Vagina (tissue), 2 donors: ENCODE data around the gene GRM2. TPM values are rescaled to one million over a fixed set of nuclear protein-coding genes. Genes with fewer than 3 reads are reported as not detected.

Experiments
- DNase-seq, 2 donors: peaks; one replicate each; pipeline ENCODE4 v3.0.0-alpha.2; 2017; ENCODE audit errors: extremely low spot score in 2 of 2
- H3K27ac ChIP-seq: fragments of 200-600 bp; sonication (generic); one replicate; pipeline ENCODE4 v1.5.1; 2019
- H3K27me3 ChIP-seq: fragments of 200-600 bp; sonication (generic); one replicate; pipeline ENCODE4 v1.5.1; 2019
- H3K36me3 ChIP-seq, 2 donors: fragments of 200-600 bp; sonication (generic); one replicate each; pipeline ENCODE4 v1.5.1; 2017 to 2019
- H3K4me1 ChIP-seq: fragments of 200-600 bp; sonication (generic); one replicate; pipeline ENCODE4 v1.5.1; 2019
- H3K4me3 ChIP-seq, 2 donors: fragments of 200-600 bp; sonication (generic); 1 replicate in 1 of 2; 2 replicates in 1 of 2; pipeline ENCODE4 v1.5.1; 2016 to 2019
- H3K9me3 ChIP-seq: fragments of 200-600 bp; sonication (generic); one replicate; pipeline ENCODE4 v1.5.1; 2019
- POLR2A ChIP-seq, 2 donors: fragments of 450-650 bp; IDR thresholded peaks; one replicate each; pipeline ENCODE4 v1.6.1; 2017; ENCODE audit warnings: antibody characterized with exemption in 2 of 2, mild to moderate bottlenecking in 2 of 2, moderate library complexity in 2 of 2
- POLR2AphosphoS5 ChIP-seq, 2 donors: sonication (generic); formaldehyde crosslinking; IDR thresholded peaks; one replicate each; pipeline ENCODE4 v1.9.0; 2017; ENCODE audit warnings: antibody characterized with exemption in 2 of 2, mild to moderate bottlenecking in 2 of 2, low read depth in 1 of 2; ENCODE audit not compliant: insufficient read depth in 1 of 2
- intact Hi-C: fragments of 100-400 bp; cut with DNase I; formaldehyde crosslinking; loops from one replicate; pipeline ENCODE4 v1.15.1; 2023
- total RNA-seq: library from RNA; depleted of rRNA; stranded (reverse); fragments of >200 nt; gene quantifications from one replicate; pipeline ENCODE4 v1.2.3, GENCODE V29; 2016
- TF ChIP-seq, protein P1 (sequence below), 3 experiments: fragments of 450-650 bp in 2 of 3; fragments of 200-600 bp in 1 of 3; sonication (generic) in 1 of 3; IDR thresholded peaks; one replicate each; pipeline ENCODE4 v1.5.1; 2017 to 2019; ENCODE audit warnings: antibody characterized with exemption in 3 of 3, mild to moderate bottlenecking in 2 of 3, moderate library complexity in 2 of 3

Gene GRM2
- total RNA-seq: not detected

DNA sequence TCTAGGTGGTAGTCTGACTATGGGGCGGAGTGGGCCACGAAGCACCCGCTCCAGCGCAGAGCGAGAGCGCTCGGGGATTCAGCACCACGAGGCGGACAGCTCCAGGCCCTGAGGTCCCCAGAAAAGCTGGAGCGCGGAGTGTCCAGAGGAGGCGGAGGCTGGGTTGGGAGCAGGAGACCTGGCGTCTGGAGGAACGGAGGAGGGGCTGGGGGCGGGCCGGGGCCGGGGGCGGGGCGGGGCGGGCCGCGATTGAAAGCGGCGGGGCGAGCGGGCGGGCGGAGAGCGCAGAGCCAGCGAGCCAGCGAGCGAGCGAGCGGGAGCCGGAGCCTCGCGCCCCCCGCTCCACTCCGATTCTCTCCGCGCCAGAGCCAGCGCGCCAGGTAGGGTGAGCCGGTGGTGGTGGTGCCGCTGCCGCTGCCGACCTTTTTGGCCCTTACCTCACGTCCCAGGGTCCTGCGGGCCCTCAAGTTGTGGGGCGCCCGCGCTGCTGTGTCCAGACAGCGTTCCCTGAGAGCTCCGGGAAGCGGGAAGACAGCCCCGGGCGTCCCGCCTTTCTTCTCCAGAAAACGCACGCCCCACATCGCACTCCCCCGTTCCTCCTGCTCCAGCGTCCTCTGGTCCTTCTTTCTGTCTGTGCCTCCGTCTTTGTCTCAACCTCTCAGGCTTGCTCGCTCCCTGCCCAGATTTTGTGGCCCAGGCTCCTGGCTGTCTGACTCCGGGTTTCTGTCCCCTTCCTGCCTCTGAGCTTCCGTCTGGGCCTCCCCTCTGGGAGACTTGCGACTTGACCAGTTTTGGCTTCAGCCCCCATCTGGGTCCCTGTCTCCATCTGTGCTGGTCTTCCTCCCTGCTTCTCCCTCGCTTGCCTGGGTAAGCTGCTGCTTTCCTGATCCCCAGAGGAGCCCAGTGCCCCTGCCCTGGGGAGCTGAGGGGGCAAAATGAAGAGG is at the start of gene GRM2:
Gene GRM2 (plus strand): TSS at position 281 of the 944 bp plus-strand sequence. CDS start 1,916 bp downstream, outside the sequence.
- no peaks in the 10 kb centered on the region for H3K9me3 ChIP-seq
- no peak within 1 kb of the TSS for H3K27ac ChIP-seq
- DNase-seq: no peak
- H3K27me3 ChIP-seq: no peaks in the 10 kb centered on the region
- intact Hi-C loops: no loop called here
- peak within 1 kb of the TSS; percentile 32 to 38 for H3K4me3 ChIP-seq
- H3K36me3 ChIP-seq: peaks cover 0 to 6% of the 10 kb centered on the region in 2 donors
- no peak for TF ChIP-seq POLR2AphosphoS5 (IDR thresholded peaks at IDR 0.05; ENCODE audit: insufficient read depth in 1 of 2, low read depth in 1 of 2)
- no peak for TF ChIP-seq POLR2A (IDR thresholded peaks at IDR 0.05)
- TF ChIP-seq, protein P1, sequence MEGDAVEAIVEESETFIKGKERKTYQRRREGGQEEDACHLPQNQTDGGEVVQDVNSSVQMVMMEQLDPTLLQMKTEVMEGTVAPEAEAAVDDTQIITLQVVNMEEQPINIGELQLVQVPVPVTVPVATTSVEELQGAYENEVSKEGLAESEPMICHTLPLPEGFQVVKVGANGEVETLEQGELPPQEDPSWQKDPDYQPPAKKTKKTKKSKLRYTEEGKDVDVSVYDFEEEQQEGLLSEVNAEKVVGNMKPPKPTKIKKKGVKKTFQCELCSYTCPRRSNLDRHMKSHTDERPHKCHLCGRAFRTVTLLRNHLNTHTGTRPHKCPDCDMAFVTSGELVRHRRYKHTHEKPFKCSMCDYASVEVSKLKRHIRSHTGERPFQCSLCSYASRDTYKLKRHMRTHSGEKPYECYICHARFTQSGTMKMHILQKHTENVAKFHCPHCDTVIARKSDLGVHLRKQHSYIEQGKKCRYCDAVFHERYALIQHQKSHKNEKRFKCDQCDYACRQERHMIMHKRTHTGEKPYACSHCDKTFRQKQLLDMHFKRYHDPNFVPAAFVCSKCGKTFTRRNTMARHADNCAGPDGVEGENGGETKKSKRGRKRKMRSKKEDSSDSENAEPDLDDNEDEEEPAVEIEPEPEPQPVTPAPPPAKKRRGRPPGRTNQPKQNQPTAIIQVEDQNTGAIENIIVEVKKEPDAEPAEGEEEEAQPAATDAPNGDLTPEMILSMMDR (IDR thresholded peaks at IDR 0.05): no peak
- H3K4me1 ChIP-seq: peaks cover 6% of the 10 kb centered on the region

DNA sequence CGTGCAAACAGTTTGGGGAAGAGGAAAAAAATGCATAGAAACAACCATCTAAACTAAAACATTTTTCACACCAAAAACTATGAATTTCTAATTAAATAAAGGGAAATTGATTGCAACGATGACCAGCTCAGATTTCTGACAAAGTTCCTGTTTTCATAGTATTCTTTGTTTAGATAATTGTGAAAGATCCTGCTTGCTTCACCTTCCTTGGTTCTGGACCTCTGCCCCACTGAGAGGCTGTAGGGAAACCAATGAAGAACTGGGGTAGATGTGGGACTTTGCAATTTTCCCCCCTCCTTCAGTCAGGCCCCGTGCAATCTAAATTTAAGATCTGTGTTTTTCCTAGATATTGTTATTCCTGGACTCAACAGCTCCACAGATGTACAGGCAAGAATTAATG is 49.6 kb upstream of the GRM2 start:
- Histone ChIP-seq H3K4me3 (no peak overlapping the region), H3K27me3 (no peaks in the 10 kb centered on the region), H3K4me1 (no peaks in the 10 kb centered on the region), H3K27ac (no peak overlapping the region), H3K9me3 (no peaks in the 10 kb centered on the region), H3K36me3 (peaks cover 0 to 53% of the 10 kb centered on the region in 2 donors)
- no peak for DNase-seq
- TF ChIP-seq POLR2A (IDR thresholded peaks at IDR 0.05) (no peak), POLR2AphosphoS5 (IDR thresholded peaks at IDR 0.05; ENCODE audit: insufficient read depth in 1 of 2, low read depth in 1 of 2) (no peak)
- TF ChIP-seq, protein P1 (IDR thresholded peaks at IDR 0.05): no peak
- intact Hi-C loops: no loop called here

DNA sequence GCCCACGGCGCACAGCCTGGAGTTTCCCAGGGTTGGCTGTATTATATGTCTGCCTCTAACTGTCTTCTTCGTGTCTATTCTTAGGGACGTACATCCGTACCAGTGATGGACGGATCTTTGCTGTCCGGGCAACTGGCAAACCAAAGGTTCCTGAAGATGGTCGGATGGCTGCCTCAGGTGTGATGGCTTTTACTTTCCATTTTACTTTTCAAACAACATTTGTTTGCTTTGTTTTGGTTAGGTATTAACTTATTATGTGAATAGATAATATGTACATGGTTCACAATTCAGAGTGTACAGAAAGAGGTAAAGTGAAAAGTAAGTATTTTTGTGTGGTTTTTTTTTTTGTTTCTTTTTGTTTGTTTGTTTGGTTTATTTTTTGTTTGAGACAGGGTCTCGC is 46.9 kb upstream of the GRM2 start:
- no peak for DNase-seq
- Histone ChIP-seq H3K4me1 (no peaks in the 10 kb centered on the region), H3K27ac (no peak overlapping the region), H3K4me3 (no peak overlapping the region), H3K27me3 (no peaks in the 10 kb centered on the region), H3K36me3 (peaks cover 0 to 62% of the 10 kb centered on the region in 2 donors), H3K9me3 (no peaks in the 10 kb centered on the region)
- TF ChIP-seq POLR2AphosphoS5 (IDR thresholded peaks at IDR 0.05; ENCODE audit: insufficient read depth in 1 of 2, low read depth in 1 of 2) (no peak), POLR2A (IDR thresholded peaks at IDR 0.05) (no peak)
- TF ChIP-seq, protein P1 (IDR thresholded peaks at IDR 0.05): no peak
- intact Hi-C loops: no loop called here

DNA sequence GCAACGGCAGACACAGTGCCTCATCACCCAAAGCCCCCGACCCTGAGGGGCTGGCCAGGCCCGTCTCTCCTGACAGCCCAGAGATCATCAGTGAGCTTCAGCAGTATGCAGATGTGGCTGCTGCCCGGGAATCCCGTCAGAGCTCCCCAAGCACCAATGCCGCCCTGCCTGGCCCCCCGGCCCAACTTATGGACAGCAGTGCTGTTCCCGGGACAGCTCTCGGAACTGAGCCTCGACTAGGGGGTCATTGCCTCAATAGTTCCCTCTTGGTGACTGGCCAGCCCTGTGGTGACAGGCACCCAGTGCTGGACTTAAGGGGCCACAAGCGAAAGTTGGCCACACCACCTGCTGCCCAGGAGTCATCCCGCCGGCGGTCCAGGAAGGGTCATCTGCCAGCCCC is 44.4 kb upstream of the GRM2 start:
- H3K36me3 ChIP-seq: peaks cover 0 to 42% of the 10 kb centered on the region in 2 donors
- TF ChIP-seq POLR2A (IDR thresholded peaks at IDR 0.05): no peak
- no peak for TF ChIP-seq POLR2AphosphoS5 (IDR thresholded peaks at IDR 0.05; ENCODE audit: insufficient read depth in 1 of 2, low read depth in 1 of 2)
- TF ChIP-seq, protein P1 (IDR thresholded peaks at IDR 0.05): no peak
- intact Hi-C loops: no loop called here
- no peak overlapping the region for H3K4me3 ChIP-seq
- no peaks in the 10 kb centered on the region for H3K9me3 ChIP-seq
- no peak overlapping the region for H3K27ac ChIP-seq
- DNase-seq: no peak
- H3K4me1 ChIP-seq: no peaks in the 10 kb centered on the region
- H3K27me3 ChIP-seq: no peaks in the 10 kb centered on the region

DNA sequence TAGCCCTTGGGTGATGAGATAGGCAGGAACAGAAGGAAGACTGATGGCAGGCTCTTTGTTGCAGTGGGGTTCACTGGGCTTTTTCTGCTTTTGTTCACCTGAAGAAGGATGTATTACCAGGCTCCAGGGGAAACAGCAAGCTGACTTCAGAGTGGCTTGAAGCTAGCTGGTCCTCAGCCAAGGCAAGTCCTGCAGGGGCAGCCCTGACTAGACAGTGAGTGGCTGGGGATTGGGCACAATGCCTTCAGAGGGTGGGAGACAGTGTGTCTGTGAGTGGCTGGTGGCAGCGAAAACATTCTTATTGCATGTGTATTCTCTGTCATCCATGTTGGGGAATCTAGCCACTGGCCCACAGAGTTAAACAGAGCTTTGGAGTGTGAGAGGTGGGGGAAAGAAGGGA is 38.1 kb upstream of the GRM2 start:
- DNase-seq: no peak
- H3K27me3 ChIP-seq: no peaks in the 10 kb centered on the region
- H3K9me3 ChIP-seq: no peaks in the 10 kb centered on the region
- H3K4me1 ChIP-seq: peaks cover 41% of the 10 kb centered on the region
- H3K4me3 ChIP-seq: no peak overlapping the region
- H3K36me3 ChIP-seq: no peaks in the 10 kb centered on the region
- H3K27ac ChIP-seq: no peak overlapping the region
- intact Hi-C loops: no loop called here
- TF ChIP-seq POLR2A (IDR thresholded peaks at IDR 0.05) (no peak), POLR2AphosphoS5 (IDR thresholded peaks at IDR 0.05; ENCODE audit: insufficient read depth in 1 of 2, low read depth in 1 of 2) (no peak)
- TF ChIP-seq, protein P1 (IDR thresholded peaks at IDR 0.05): no peak
